Astrocyte of the cerebellum (primary cell): ENCODE data around the gene ESPN.
"Not testable (repeated sequence)": the region's sequence is repeated elsewhere in the genome, so short reads cannot be mapped to it uniquely, and the experiment has no call there.

Source experiments
- DNase-seq: peaks from one replicate; pipeline ENCODE4 v3.0.0-alpha.2; 2011; ENCODE audit warnings: low read depth
- H3K4me3 ChIP-seq: 2 replicates; pipeline ENCODE4 v1.5.1; 2011; ENCODE audit warnings: mild to moderate bottlenecking, low read depth, low read length, moderate library complexity
- CTCF ChIP-seq: IDR thresholded peaks from 2 replicates; pipeline ENCODE4 v1.5.1; 2012; ENCODE audit warnings: low read length, low read depth, moderate library complexity, mild to moderate bottlenecking; ENCODE audit errors: missing control alignments
- in situ Hi-C: cut with HindIII; loops from 2 replicates; pipeline ENCODE4 v1.10.0; 2017; ENCODE audit warnings: low sequenced_read_pairs

ESPN gene

GRCh38 chr1:6440198-6441126, 15.9 kb downstream of the ESPN start:
- TF ChIP-seq CTCF, result peak; percentile 32
- DNase-seq, result no peak
- in situ Hi-C loops, result no loop called here
- H3K4me3 ChIP-seq, result no peak overlapping the region

GRCh38 chr1:6441586-6441985, 17.0 kb downstream of the ESPN start:
- no peak overlapping the region for H3K4me3 ChIP-seq
- in situ Hi-C loops, result no loop called here
- TF ChIP-seq CTCF, result no peak

GRCh38 chr1:6443339-6444115, 19.0 kb downstream of the ESPN start:
- H3K4me3 ChIP-seq, result no peak overlapping the region
- no peak for TF ChIP-seq CTCF
- in situ Hi-C loops, result no loop called here
- DNase-seq, result no peak

More at GRCh38 chr1:6441586-6441985, 17.0 kb downstream of the ESPN start:
- no peak for DNase-seq

GRCh38 chr1:6444377-6444776, 19.8 kb downstream of the ESPN start:
- in situ Hi-C loops, result no loop called here
- no peak for TF ChIP-seq CTCF
- no peak overlapping the region for H3K4me3 ChIP-seq
- DNase-seq, result no peak

- TF ChIP-seq CTCF, result peak; percentile 58
- no peak for DNase-seq
- in situ Hi-C loops, result no loop called here
- H3K4me3 ChIP-seq, result no peak overlapping the region
Measured at GRCh38 chr1:6445062-6445763, 20.6 kb downstream of the ESPN start.

- in situ Hi-C loops, result not testable (repeated sequence)
Measured at GRCh38 chr1:6445929-6446328, 21.4 kb downstream of the ESPN start.

More at GRCh38 chr1:6445929-6446328, 21.4 kb downstream of the ESPN start:
- not testable (repeated sequence) for H3K4me3 ChIP-seq, DNase-seq
